Panc1 (cell line): ENCODE results near the gene MAP3K7.

ENCODE experiments used
- CTCF ChIP-seq: fragments of 450-650 bp; IDR thresholded peaks from 2 replicates; pipeline ENCODE4 v1.5.1; 2017; ENCODE audit warnings: mild to moderate bottlenecking
- POLR2AphosphoS5 ChIP-seq: IDR thresholded peaks from 2 replicates; pipeline ENCODE4 v1.6.1; 2012; ENCODE audit warnings: mild to moderate bottlenecking, low read depth, low read length, moderate library complexity
- SIN3A ChIP-seq: IDR thresholded peaks from 2 replicates; pipeline ENCODE4 v1.6.1; 2012; ENCODE audit warnings: low read depth, mild to moderate bottlenecking, low read length, moderate library complexity, borderline replicate concordance; ENCODE audit not compliant: insufficient read depth
- TCF7L2 ChIP-seq: IDR thresholded peaks from 2 replicates; pipeline ENCODE4 v1.6.1; 2011; ENCODE audit warnings: mild to moderate bottlenecking, low read depth, low read length, inconsistent platforms

- TF ChIP-seq CTCF (no peak), POLR2AphosphoS5 (no peak), TCF7L2 (no peak), SIN3A (no peak)
Observed at GRCh38 chr6:90483116-90483839, 103.6 kb downstream of the MAP3K7 start.
